ENCODE data around the gene CERS2.

CERS2 gene

DNA sequence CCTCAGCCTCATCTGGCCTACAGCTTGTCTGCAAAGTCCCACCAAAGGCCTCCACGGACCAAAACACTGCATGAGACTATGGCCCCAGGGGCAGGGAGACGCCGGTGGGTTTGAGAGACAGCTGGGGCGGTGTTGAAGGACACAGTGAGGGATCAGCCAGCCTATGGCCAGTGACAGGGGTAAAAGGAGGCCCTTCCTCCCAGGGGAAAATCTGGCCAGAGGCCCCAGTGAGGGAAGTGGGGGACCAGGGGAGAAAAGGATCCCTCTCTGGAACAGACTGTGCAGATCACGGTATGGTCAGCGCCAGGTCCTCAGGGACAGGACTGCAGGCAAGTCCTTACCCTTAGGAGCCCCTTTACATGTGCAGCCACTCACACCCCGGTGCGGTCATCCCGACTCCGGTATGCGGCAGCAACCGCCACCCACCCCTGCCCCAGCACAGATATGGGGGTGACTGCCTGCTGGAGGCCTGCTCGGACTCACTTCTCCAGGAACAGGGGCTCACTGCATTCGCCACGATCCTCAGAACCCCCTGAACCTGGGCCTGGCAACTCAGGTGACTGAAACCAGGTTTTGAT is 1.3 kb downstream of the CERS2 start:
- peak overlapping the region; percentile 75 for H3K9ac ChIP-seq (ENCODE audit: low read length)
- no peaks in the 10 kb centered on the region for H3K9me3 ChIP-seq (ENCODE audit: control insufficient read depth, low read length)
- H3K4me3 ChIP-seq (ENCODE audit: low read length) = peak overlapping the region; percentile 57
- no peaks in the 10 kb centered on the region for H3K27me3 ChIP-seq (ENCODE audit: control insufficient read depth, insufficient read depth, low read length)
- H3K36me3 ChIP-seq (ENCODE audit: control insufficient read depth, insufficient read depth, low read length) = no peaks in the 10 kb centered on the region
- H3K4me1 ChIP-seq (ENCODE audit: control insufficient read depth, insufficient read depth, low read length) = peaks cover 57% of the 10 kb centered on the region

GRCh38 chr1:150972417-150972940 is 2.2 kb downstream of the CERS2 start:
- peak overlapping the region; percentile 75 for H3K9ac ChIP-seq (ENCODE audit: low read length)
- no peaks in the 10 kb centered on the region for H3K27me3 ChIP-seq (ENCODE audit: control insufficient read depth, insufficient read depth, low read length)
- no peaks in the 10 kb centered on the region for H3K9me3 ChIP-seq (ENCODE audit: control insufficient read depth, low read length)
- peaks cover 53% of the 10 kb centered on the region for H3K4me1 ChIP-seq (ENCODE audit: control insufficient read depth, insufficient read depth, low read length)
- peak overlapping the region; percentile 57 for H3K4me3 ChIP-seq (ENCODE audit: low read length)
- H3K36me3 ChIP-seq (ENCODE audit: control insufficient read depth, insufficient read depth, low read length) = peaks cover 5% of the 10 kb centered on the region

DNA sequence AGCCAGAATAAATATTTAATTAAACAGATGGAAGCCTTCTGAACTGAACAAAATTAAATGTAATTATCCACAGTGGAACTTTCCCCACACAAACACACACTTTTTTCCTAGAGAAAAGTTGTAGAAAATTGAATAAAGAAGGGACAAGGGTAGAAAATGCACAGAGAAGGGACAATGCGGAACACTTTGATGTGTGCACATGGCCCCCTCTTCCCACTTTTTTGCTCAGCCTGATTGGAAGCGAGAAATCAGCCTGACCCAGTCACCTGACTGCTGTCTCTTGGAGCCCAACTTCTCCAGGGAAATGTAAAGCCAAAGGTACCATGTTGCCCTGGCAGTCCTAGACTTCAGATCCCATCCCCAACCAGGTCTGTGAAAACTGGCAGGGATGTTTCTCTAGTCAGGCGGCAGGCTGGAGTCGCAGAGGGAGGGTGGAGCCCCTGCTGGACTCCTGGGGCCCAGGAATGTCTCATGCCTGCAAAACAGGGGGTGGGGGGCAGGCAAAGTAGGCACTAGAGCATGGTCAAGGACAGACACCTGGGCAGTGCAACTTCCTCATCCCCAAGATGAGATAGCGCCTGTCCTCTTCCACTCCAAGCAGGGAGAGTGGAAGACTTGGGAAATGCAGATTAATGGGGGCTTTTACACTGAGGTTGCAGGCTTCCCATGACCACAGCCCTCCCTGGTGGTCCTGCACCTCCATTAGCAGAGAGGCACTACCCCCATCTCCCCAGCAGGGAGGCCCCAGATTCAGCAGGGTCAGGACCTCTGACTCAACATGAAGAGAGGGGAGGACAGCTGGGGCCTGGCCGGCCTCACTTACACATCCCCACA is 2.8 kb downstream of the CERS2 start:
- no peaks in the 10 kb centered on the region for H3K27me3 ChIP-seq (ENCODE audit: control insufficient read depth, insufficient read depth, low read length)
- no peaks in the 10 kb centered on the region for H3K9me3 ChIP-seq (ENCODE audit: control insufficient read depth, low read length)
- peaks cover 5% of the 10 kb centered on the region for H3K36me3 ChIP-seq (ENCODE audit: control insufficient read depth, insufficient read depth, low read length)
- peaks cover 46% of the 10 kb centered on the region for H3K4me1 ChIP-seq (ENCODE audit: control insufficient read depth, insufficient read depth, low read length)
- peak overlapping the region; percentile 32 for H3K4me3 ChIP-seq (ENCODE audit: low read length)
- H3K9ac ChIP-seq (ENCODE audit: low read length) = peak overlapping the region; percentile 75

- Histone ChIP-seq H3K4me3 (ENCODE audit: low read length) (peak overlapping the region; percentile 32), H3K9me3 (ENCODE audit: control insufficient read depth, low read length) (no peaks in the 10 kb centered on the region), H3K4me1 (ENCODE audit: control insufficient read depth, insufficient read depth, low read length) (peaks cover 38% of the 10 kb centered on the region), H3K27me3 (ENCODE audit: control insufficient read depth, insufficient read depth, low read length) (no peaks in the 10 kb centered on the region), H3K9ac (ENCODE audit: low read length) (peak overlapping the region; percentile 75), H3K36me3 (ENCODE audit: control insufficient read depth, insufficient read depth, low read length) (peaks cover 5% of the 10 kb centered on the region)
These were observed 3.6 kb downstream of the CERS2 start for GRCh38 chr1:150970808-150971582.

GRCh38 chr1:150969626-150970025 is 5.0 kb downstream of the CERS2 start:
- Histone ChIP-seq H3K4me1 (ENCODE audit: control insufficient read depth, insufficient read depth, low read length) (peaks cover 38% of the 10 kb centered on the region), H3K9me3 (ENCODE audit: control insufficient read depth, low read length) (no peaks in the 10 kb centered on the region), H3K9ac (ENCODE audit: low read length) (peak overlapping the region; percentile 10), H3K27me3 (ENCODE audit: control insufficient read depth, insufficient read depth, low read length) (no peaks in the 10 kb centered on the region), H3K4me3 (ENCODE audit: low read length) (no peak overlapping the region), H3K36me3 (ENCODE audit: control insufficient read depth, insufficient read depth, low read length) (peaks cover 10% of the 10 kb centered on the region)

DNA sequence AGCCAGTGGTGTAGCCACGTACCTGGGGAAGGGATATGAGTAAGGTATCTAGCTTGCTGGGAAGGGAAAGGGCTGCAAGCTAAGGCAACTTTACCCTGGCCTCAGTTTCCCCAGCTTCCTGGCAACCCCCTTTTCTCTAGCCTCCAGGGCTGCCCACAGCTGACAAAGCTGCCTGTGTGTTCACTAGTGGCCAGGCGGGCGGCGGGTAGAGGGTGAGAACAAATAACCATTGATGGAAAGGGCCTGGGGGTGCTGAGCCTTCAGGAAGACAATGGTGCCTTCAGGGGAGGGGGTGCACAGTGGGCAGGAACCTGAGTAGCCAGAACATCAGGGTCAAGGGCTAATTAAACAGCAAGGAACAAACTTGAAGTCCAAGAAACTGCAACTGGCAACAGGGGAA is 6.1 kb downstream of the CERS2 start:
- H3K36me3 ChIP-seq (ENCODE audit: control insufficient read depth, insufficient read depth, low read length) = peaks cover 19% of the 10 kb centered on the region
- peaks cover 34% of the 10 kb centered on the region for H3K4me1 ChIP-seq (ENCODE audit: control insufficient read depth, insufficient read depth, low read length)
- H3K27me3 ChIP-seq (ENCODE audit: control insufficient read depth, insufficient read depth, low read length) = no peaks in the 10 kb centered on the region
- no peak overlapping the region for H3K9ac ChIP-seq (ENCODE audit: low read length)
- no peak overlapping the region for H3K4me3 ChIP-seq (ENCODE audit: low read length)
- no peaks in the 10 kb centered on the region for H3K9me3 ChIP-seq (ENCODE audit: control insufficient read depth, low read length)

GRCh38 chr1:150967936-150968335 is 6.7 kb downstream of the CERS2 start:
- Histone ChIP-seq H3K27me3 (ENCODE audit: control insufficient read depth, insufficient read depth, low read length) (no peaks in the 10 kb centered on the region), H3K36me3 (ENCODE audit: control insufficient read depth, insufficient read depth, low read length) (peaks cover 20% of the 10 kb centered on the region), H3K9ac (ENCODE audit: low read length) (no peak overlapping the region), H3K4me1 (ENCODE audit: control insufficient read depth, insufficient read depth, low read length) (peaks cover 29% of the 10 kb centered on the region), H3K4me3 (ENCODE audit: low read length) (no peak overlapping the region), H3K9me3 (ENCODE audit: control insufficient read depth, low read length) (no peaks in the 10 kb centered on the region)

GRCh38 chr1:150966011-150966410 is 8.6 kb downstream of the CERS2 start:
- Histone ChIP-seq H3K9ac (ENCODE audit: low read length) (no peak overlapping the region), H3K9me3 (ENCODE audit: control insufficient read depth, low read length) (no peaks in the 10 kb centered on the region), H3K27me3 (ENCODE audit: control insufficient read depth, insufficient read depth, low read length) (no peaks in the 10 kb centered on the region), H3K4me3 (ENCODE audit: low read length) (no peak overlapping the region), H3K36me3 (ENCODE audit: control insufficient read depth, insufficient read depth, low read length) (peaks cover 25% of the 10 kb centered on the region), H3K4me1 (ENCODE audit: control insufficient read depth, insufficient read depth, low read length) (peaks cover 10% of the 10 kb centered on the region)

GRCh38 chr1:150965605-150966004 is 9.0 kb downstream of the CERS2 start:
- peaks cover 6% of the 10 kb centered on the region for H3K4me1 ChIP-seq (ENCODE audit: control insufficient read depth, insufficient read depth, low read length)
- no peak overlapping the region for H3K4me3 ChIP-seq (ENCODE audit: low read length)
- no peak overlapping the region for H3K9ac ChIP-seq (ENCODE audit: low read length)
- H3K27me3 ChIP-seq (ENCODE audit: control insufficient read depth, insufficient read depth, low read length) = no peaks in the 10 kb centered on the region
- H3K9me3 ChIP-seq (ENCODE audit: control insufficient read depth, low read length) = no peaks in the 10 kb centered on the region
- peaks cover 25% of the 10 kb centered on the region for H3K36me3 ChIP-seq (ENCODE audit: control insufficient read depth, insufficient read depth, low read length)

DNA sequence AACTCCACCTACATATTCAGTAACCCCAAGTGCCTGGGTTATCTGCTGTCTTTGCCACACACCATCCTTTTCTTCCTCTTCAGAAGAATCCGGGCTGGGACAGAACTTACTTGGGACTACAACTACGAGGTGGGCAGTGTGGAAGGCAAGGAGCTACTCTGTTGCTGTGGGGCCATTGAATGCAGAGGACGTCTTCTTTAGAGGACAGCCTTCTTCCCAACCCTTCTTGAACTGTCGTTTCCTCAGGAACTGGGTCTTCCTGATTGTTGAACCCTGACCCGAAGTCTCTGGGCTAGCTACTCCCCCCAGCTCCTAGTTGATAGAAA is 10.5 kb downstream of the CERS2 start:
- Histone ChIP-seq H3K4me1 (ENCODE audit: control insufficient read depth, insufficient read depth, low read length) (no peaks in the 10 kb centered on the region), H3K9me3 (ENCODE audit: control insufficient read depth, low read length) (no peaks in the 10 kb centered on the region), H3K27me3 (ENCODE audit: control insufficient read depth, insufficient read depth, low read length) (no peaks in the 10 kb centered on the region), H3K36me3 (ENCODE audit: control insufficient read depth, insufficient read depth, low read length) (peaks cover 25% of the 10 kb centered on the region), H3K9ac (ENCODE audit: low read length) (no peak overlapping the region), H3K4me3 (ENCODE audit: low read length) (no peak overlapping the region)

DNA sequence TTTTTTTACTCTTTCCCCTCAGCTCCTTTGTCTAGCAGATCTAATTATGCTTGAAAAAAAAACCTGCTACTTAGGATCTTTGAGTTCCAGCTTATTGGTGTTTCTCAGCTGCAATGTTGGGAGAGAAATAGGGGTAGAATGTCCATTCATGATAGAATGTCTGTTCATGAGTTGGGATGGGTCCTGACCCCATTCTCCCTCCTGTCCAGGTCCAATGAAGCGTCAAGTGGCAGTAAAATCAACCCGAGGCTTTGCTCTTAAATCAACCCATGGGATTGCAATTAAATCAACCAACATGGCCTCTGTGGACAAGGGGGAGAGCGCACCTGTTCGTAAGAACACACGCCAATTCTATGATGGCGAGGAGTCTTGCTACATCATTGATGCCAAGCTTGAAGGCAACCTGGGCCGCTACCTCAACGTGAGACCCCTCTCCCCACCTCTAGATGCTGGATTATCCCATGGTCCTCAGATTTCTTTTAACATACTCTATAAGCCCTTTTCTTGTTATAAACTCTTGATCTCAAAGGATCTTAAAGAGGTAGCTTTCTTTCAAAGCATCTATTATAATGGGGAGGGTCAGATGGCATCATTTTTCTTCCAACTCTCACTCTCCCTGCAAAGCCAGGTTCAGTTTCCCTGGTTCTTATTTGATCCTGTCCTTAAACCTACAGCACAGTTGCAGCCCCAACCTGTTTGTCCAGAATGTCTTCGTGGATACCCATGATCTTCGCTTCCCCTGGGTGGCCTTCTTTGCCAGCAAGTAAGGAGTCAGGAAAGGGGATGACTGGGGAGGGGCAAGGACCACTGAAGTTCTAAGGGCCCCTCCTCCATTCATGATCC is 11.1 kb downstream of the CERS2 start:
- Histone ChIP-seq H3K4me3 (ENCODE audit: low read length) (no peak overlapping the region), H3K4me1 (ENCODE audit: control insufficient read depth, insufficient read depth, low read length) (no peaks in the 10 kb centered on the region), H3K9ac (ENCODE audit: low read length) (no peak overlapping the region), H3K27me3 (ENCODE audit: control insufficient read depth, insufficient read depth, low read length) (no peaks in the 10 kb centered on the region), H3K36me3 (ENCODE audit: control insufficient read depth, insufficient read depth, low read length) (peaks cover 25% of the 10 kb centered on the region), H3K9me3 (ENCODE audit: control insufficient read depth, low read length) (no peaks in the 10 kb centered on the region)

Data from mucosa of stomach (tissue), 1 donor.